ENCODE data around the gene ZBTB42.

Gene ZBTB42

DNA sequence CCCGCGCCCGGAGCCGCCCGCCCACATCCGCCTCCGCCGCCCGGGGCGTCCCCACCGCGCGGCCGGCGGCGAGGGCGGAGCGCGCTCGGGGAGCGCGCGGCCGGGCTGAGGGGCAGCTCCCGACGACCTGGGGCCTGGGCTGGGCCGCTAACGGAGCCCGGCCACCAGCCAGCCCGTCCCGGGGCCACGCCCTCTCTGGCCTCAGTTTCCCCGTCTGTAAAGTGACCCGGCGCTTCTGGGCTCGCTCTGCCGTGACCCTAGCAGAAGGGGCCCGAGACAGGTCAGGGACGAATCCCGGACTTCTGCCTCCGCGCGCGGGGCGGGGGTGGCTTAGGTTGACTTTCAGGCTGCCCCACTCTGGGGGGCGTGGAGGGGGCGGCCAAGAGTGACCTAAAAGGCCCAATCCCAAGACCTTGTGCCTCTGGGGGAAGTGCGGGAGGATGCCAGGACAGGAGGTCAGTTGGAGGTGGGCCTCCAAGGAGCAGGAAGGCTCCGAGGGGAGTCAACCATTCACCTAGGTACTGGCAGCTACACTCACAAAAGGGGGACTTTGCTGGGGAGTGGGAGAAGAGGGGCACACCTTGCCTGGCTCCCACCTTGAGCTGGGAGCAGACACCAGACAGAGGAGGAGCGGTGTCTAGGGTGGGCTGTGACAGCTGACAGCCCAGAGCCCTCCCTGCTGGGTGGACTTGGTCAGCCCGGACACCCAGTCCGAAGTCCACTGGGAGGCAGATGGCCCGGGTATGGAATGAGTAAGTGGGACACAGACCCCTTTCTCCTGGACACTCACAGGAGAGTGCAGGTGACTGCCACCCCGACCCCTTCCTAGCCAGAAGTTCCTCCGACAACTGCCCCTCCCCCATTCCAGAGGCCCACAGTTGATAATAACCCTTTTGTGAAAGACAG, 4.9 kb upstream of the ZBTB42 start:
- DNase-seq: peak; percentile 66

DNA sequence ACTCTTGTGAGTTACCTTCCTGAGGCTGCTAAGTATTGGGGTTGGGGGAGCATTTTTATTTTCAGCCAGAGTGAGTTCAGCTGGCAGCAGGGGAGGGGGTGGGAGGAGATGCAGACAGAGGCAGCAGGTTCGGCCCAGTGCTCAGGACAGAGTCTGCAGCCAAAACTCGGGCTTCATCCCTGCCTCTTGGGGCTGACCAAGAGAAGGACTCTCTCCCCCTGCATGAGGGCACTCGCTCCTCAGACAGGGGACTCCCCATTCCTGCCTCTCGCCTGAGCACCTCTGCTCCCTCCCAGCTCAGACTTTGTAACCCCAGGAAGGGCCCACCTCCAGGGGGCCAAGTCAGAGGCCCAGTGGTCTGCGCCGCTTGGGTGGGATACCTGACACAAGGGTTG, 4.2 kb upstream of the ZBTB42 start:
- no peak for DNase-seq

DNA sequence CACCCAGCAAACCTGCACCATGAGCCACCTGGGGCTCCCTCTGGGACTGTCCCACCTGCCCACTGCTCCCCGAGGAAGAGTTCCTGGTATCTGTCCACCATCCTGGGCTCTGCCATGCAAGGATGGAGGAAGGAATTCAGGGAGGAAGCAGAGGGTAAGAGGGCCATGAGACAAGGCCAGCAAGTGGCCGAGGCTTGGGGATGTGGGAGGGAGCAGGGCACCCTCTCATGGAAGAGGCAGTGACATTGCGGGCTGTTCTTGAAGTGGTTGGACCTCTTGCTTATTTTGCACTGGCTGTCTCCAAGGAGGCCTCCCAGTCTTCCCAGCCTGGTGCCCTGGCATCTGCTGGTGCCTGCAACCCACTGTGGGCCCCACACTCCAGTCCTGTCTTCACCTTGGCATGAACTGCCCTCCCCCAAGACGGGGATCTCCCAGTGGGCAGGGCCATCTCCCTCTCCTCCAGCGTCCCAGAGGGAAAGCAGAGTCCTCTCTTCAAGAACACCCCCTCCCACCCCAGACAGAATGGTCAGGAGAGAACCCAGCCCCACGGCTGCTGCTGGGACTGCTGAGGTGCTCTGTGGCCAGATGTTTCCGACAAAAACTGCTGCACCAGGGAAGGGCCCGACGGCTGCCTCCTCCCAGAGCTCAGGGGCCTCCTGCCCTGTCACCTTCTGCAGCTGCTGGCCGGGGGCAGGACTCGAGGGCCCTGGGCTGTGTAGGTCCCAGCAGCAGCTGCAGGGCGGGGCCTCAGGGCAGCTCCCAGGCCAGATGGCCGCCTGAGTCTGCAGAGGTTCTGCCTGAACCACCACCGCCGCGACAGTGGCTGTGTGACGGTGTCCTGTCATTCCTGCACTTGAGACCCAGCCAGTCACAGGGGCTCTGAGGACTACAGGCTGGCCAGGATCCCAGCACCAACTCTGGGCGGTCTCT, 3.5 kb upstream of the ZBTB42 start:
- no peak for DNase-seq

DNA sequence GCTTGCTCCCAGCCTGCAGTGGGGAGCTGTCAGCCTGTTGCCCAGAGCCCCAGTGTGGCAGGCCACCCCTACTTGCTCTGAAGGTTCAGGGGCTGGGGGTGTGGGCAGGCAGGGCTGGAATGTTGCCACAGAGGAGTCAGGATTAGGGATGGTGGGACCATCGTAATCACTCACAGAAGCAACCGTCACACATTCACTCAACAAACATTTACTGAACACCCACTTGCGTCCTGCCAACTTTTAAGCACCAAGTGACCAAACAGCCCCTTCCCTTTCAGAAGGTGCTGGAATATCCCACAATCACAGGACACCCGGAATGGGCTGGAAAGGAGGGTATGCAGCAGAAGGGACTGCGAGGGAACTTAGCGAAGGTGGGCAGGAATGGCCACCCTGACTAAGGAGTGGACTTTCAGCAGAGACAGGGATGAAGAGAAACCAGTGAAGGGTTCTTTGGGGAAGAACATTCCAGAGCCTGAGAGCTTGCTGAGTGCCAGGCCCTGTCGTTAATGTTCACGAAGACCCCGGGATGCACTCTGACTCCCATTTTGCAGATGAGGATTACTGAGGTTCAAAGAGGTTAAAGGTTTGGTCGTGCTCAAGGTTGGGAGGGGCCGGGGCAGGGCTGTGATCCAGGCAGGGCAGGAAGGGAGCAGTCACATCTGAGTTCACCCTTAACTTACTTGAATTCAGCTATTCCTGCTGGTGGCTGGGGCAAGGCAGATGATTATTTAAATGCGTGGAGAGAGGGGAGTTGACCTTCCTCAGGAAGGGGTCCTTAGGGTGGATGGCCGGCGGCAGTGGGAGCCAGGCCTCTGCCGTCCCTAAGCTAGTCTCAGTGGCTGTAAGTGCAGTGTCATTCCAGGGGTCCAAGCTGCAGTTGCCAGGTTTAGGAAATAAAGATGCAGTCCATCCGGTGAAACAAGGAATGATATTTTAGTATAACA, 2.3 kb upstream of the ZBTB42 start:
- no peak for DNase-seq

DNA sequence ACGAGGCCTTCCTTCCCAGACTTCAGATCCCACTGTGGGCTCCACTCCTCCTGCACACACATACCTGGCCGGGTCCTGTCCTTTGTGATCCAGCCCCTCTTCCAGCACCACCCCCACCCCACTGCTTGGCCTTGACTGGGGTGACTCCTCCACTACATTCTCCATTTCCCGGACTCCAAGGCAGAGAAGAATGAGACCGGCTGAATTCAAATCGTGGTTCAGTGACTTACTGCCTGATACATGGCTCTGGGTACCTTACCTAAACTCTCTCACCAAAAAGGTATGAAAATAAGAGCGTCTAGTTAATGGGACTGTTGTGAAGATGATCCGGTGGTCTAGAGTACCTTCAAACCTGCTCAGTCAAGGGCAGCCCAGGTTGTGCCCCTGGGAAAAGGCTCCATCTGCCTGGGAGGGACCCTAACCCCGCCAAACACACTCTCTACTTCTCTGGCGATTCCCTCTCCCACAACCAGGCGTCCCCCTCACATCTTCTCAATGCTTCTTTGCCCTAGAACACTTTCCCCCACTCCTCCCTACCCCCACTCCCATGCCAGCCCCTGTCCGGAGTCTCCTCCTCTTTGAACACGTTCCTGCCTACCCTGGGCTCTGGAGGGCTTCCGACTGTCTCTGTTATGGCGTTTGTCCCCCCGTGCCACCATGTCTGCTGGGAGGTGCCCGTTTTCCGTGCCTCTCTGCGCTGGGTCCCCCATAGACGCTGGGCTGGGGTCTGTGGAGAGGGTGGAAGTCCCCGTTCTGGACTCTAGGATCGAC, 1.5 kb upstream of the ZBTB42 start:
- DNase-seq: peak; percentile 55

DNA sequence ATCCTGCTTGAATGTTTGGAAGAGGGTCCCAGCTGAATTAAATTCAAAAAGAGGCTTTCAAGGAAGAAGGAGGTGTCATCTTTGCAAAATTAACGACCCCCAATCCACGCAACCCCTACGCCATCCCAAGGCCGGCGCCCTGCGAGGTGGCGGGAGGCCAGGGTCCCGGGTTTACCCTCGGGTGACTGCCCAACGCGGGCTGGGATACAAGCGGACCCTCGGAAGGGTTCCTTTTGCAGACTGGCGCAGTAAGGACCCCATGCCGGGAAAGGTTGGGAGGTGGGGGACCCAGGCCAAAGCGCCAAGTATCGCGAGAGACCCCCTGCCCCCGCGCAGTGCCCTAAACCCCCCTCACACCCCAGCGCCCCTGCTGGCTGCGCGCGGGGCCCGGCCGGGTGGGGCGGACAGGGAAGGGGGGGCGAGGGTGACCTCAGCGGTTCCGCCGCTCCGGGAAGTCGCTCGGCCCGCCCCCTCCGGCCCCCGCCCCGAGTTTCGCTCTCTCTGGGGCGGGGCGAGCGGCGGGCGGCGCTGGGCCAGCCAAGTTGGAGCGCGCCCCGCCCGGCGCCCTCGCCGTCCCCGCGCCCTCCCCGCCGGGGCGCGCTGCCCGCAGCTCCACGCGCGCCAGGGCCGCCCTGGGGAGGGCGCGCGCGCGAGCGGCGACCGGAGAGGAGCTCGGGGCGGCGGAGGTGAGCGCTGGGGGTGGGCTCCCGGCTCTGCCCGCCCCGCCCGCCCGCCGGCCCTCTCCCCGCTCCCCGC, 708 bp upstream of the ZBTB42 start:
- DNase-seq: peak; percentile 85

DNA sequence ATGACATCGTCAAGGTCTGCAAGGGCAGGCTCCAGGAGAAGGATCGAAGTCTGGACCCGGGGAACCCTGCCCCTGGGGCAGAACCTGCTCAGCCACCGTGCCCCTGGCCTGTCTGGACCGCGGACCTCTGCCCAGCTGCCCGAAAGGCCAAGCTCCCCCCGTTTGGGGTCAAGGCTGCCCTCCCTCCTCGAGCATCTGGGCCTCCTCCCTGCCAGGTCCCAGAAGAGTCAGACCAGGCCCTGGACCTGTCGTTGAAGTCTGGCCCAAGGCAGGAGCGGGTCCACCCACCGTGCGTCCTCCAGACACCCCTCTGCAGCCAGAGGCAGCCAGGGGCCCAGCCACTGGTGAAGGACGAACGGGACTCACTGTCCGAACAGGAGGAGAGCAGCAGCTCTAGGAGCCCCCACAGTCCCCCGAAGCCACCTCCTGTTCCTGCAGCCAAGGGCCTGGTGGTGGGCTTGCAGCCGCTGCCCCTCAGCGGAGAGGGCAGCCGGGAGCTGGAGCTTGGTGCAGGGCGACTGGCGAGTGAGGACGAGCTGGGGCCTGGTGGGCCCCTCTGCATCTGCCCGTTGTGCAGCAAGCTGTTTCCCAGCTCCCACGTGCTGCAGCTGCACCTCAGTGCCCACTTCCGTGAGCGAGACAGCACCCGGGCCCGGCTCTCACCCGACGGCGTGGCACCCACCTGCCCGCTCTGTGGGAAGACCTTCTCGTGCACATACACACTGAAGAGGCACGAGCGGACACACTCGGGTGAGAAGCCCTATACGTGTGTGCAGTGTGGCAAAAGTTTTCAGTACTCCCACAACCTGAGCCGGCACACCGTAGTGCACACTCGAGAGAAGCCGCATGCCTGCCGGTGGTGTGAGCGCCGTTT, 856 bp downstream of the ZBTB42 start:
- DNase-seq: no peak

DNA sequence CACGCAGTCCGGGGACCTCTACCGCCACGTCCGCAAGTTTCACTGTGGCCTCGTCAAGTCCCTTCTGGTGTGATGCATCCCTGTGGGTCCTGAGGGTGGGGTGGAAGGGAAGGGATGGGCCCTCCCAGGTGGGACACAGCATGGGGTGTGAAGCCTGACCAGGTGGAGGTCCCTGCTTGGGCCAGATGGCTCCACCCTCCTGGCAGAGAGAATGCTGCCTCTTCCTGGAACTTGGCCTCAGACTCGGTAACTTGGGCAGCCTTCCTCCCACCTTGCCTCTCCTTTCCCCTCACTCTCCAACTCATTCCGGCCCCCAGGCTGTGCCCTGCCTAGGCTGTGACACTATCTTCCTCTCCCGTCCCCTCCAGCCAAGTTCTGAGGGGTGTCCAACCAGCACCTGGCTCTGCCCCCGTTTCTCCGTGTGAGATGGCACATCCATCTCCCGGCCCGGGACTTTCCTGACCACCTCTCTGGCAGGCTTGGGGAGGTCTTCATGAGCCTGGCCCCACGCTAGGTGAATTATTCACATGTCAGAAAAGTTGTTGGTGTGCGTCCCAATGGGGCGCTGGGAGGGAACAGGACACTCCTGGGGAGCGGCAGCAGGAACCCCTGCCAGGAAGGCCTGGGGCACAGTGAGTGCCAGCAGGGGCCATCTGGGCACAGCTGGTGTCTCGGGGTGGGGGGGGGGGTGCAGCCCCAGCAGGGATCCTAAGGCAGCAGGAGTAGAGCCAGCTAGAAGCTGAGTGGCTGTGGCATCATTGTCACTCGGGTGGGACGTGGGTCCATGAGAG, 1.7 kb downstream of the ZBTB42 start:
- DNase-seq: no peak

DNA sequence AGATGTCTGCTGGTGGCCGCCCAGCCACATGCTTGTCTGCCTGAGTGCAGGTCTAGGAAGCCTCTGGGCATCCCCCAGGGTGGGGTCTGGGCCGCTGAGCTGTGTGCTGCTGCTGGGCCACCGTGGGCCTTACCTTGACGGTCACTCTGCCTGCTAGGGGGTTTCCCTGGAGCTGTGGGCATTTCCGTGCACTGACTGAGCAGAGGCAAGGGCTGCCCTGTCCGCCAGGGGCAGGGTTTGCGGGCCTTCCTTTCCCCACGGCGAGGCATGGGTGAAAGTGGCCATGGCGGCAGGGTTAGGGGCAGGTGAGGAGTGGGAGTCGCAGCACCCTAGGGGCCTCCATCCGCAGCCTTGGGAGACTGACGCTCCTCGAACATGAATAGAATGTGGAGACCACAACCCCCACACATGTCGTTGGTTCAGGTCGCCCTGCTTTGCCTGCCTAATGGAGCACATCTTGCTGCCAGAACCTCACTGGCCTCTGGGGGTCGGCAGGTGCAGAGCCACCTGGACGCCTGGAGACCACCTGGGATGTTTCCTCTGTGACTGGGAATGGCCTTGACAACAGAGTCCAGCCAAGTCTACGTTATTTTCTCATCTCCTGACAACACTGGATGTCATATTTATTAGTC, 2.5 kb downstream of the ZBTB42 start:
- DNase-seq: no peak

DNA sequence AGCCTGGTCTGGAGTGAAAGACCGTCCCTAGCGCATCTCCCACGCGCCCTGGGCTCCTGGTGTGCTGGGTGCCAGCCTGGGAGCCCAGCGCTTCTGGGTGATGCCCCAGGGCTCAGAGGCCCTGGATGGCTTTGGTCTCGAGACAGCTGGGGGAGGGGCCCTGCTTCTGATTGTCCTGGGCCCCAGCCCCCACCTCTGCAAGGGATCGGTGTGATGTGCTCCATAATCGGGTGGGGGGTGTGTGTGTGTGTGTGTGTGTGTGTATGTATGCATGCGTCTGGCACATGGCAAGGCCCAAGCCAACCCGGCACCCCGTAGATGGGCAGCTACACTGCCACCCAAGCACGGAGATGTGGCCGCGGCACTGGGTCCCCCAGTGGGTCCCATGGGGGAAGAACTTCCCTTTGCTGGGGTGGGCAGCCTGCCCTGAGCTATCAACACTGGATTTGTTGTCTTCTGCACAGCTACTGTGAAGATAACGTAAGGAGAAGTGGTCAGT, 3.1 kb downstream of the ZBTB42 start:
- peak; percentile 39 for DNase-seq

DNA sequence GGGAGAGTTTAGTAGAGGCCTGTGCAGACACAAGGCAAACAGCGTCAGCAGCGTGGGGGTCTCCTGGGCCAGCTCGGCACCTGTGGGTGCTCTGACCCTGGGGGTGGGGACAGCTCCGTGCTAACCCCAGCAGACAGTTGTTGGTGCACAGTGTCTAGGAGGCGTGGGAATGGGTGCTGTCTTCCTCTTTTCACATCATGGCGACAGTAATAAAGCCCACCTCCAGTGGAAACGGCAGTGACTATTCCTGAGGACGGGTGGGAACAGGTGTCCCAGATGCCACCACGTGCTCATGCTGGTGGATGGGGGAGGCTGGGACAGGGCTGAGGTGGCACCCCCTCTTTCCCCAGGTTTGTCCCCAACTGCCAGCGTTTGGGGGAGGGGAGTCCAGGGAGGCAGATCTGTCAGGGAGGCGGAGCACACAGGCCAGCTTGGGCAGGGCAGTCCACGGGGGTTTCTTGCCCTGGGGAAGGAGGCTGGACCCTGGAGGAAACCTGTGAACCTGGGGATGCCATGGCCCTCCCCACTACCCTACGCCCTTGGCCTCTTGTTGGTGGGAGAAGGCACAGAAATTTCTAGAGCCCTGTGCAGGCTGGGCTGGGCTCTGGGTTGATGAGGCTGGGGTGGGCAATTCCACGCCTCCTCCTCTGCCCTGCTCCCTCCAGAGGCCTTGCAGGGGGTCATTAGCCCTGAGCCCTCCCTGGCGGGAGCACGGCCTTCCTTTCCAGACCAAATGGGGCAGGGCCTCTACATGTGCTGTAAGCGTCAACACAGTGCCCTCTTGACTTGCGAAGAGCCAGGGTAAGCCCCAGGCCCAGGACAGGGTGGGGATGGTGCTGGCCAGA, 3.8 kb downstream of the ZBTB42 start:
- no peak for DNase-seq

DNA sequence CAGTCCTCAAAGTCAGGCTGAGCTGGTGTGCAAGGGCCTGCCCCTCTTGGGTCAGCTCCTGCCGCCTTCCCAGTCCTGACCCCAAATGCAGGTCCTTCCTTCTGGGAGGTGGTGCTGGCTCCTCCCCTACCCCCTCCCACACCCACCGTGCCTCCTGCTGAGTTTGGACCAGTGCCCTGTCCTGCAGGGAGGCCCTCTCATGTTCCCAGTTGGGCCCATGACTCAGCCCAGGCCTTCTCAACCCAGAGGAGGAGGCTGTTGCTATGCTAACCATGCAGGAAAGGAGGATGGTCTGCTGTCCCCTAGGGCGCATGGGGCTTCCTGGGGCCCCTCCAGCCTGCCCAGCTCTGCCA, 4.4 kb downstream of the ZBTB42 start:
- DNase-seq: peak; percentile 94

DNA sequence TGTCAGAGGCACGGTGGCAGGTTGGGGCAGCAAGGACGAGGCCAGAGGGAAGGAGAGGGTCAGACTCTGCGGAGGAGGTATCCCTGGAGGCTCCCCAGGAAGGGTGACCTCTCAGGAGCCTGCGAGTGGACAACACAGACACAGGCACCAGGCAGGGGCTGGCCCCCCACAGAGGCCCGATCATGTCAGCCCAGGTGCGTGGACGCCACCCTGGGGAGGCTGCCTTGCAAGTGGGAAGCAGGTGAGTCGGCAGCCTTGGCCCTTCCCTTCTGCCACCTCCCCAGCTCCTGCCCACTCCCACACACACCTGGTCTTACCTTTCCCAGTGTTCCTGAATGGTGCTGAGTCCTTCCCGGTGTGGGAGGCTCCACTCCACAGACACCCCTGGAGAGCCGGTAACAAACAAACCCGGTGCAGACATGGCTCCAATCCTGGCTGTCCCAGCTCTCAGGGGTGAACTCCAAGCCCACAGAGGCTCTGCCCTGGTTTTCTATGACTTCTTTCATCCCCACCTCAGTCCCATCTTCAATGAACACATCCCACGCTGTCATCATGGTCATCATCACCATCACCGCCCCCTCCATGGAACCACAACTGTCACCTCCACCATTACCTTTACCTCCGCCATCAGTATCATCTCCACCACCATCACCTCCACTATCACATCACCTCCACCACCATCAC, 5.2 kb downstream of the ZBTB42 start:
- peak; percentile 17 for DNase-seq

DNA sequence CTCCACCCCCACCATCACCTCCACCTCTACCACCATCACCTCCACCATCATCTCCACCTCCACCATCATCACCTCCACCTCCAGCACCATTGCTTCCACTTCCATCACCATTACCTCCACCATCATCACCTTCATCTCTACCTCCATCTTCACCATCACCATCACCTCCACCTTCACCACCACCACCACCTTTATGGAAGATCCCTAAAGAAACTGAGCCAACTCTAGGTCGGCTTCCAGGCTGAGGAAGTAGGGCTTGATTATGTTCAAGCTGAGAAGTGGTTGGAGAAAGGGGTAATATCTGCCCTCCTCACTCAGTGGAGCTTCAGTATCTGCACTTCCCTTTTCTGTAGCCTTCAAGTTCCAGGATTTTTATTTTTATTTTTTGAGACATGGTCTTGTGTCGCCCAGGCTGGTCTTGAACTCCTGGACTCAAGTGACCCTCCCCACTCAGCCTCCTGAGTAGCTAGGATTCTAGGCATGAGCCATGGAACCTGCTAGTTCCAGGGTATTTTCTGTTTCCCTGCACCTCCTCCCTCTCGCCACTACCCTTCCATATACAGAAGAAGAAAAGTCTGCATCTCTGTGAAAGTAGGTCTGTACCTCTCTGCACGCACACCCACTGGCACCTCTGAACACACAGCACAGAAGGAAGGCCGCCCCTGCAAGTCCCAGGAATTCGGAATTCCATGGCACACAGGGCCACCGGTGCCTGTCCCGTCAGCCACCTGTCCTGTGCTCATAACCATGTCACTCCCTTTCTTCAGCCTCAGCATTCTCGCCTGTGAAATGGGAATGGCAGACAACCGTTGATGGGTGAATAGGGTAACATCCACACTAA, 5.9 kb downstream of the ZBTB42 start:
- DNase-seq: no peak

DNA sequence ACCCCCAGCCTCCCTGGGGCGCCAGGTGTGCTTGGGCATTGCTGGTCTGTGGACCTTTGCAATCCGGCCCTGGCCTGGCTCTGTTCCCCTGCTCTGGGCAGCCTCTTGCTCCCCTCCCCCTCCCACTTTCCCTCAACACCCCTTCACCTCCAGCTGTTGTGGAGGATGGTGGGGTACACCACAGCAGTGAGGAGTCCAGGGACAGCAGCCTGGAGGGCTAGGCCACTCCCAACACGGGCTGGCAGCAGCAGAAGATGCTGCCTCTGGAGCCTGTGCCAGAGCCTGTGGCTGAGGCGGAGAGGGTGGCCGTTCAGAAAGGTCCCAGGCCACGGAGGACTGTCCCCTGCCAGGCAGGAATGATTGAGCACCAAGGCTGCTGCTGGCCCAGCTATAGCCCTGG, 7.6 kb downstream of the ZBTB42 start:
- no peak for DNase-seq

DNA sequence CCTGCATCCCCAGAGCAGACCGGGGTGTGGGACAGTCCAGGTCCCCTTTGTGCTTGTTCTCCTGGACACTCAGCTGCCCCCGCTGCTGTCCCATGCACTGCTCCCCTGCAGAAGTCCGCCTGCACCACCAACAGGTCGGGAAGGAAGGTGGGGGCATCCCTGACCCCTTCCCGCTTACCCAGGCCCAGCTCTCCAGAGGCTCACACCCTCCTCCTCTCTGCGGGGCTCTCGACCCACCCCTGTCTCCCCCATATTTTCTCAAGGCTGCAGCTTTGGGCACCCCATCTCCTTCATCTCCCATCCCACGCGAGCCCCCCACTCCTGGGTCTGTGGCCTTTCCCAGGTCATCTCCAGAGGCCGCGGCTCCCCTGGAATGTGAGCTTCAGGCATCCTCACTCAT, 9.4 kb downstream of the ZBTB42 start:
- no peak for DNase-seq

Measured in fibroblast of skin of right biceps (primary cell).